Measurements from ENCODE around the gene DDX52.
A peak's percentile ranks its signal among the peaks of the same experiment; 100 is the strongest.
"Not testable (repeated sequence)": the region's sequence is repeated elsewhere in the genome, so short reads cannot be mapped to it uniquely, and the experiment has no call there.

Gene DDX52, protein sequence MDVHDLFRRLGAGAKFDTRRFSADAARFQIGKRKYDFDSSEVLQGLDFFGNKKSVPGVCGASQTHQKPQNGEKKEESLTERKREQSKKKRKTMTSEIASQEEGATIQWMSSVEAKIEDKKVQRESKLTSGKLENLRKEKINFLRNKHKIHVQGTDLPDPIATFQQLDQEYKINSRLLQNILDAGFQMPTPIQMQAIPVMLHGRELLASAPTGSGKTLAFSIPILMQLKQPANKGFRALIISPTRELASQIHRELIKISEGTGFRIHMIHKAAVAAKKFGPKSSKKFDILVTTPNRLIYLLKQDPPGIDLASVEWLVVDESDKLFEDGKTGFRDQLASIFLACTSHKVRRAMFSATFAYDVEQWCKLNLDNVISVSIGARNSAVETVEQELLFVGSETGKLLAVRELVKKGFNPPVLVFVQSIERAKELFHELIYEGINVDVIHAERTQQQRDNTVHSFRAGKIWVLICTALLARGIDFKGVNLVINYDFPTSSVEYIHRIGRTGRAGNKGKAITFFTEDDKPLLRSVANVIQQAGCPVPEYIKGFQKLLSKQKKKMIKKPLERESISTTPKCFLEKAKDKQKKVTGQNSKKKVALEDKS

DNA sequence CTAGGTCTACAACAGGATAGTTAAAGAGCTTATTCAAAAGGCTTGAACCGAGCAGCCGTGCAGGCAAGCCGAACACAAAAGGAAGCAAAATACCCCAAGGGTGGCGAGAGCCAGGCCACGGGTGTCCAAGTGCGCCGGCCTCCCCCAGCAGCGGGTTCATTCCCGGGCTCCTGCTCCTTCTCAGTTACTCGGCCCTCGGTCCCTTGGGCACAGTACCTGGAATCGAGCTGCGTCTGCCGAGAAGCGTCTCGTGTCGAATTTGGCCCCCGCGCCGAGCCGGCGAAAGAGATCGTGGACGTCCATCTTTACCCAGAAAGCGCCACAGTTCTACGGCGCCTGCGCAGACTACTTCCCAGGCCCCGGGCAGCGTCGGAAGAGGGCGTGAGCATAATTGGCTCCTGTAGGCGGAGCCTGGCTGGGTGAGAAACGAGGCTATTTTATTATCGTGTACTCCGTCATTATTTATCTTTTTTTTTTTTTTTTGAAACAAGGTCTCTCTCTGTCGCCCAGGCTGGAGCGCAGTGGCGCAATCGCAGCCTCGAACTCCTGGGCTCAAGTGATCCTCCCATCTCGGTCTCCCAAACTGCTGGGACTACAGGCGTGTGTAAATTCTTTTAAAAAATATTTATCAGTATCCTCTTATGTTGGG is at the start of gene DDX52:
TSS of gene DDX52 (minus strand) at position 329 of the 649 bp plus-strand sequence. CDS start at position 303, 26 bp downstream.
- peak; percentile 74 for DNase-seq

DNA sequence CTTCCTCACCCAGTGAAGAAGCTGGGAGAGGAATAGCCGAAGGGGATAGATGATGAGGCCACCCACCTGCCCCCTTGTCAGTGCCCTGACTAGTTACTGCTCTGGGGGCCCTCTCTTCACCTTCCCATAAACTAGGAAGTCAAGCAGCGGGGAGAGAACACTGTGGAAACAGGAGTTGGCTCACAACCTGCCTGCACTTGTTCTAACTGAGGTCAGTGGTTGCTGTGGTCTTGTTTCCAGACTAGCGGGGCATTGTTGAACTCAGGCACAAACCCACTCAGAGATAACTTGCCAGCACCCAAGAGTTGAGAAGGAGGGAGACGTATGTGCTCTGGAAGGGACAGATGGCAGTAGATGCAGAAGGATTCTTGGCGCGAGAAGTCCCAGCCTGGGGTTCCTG is 48.6 kb upstream of the DDX52 start:
- DNase-seq, result no peak

- no peak for DNase-seq
These were observed 46.1 kb upstream of the DDX52 start for GRCh38 chr17:37689317-37689716.

GRCh38 chr17:37683454-37683984 is 40.3 kb upstream of the DDX52 start:
- DNase-seq, result no peak

DNA sequence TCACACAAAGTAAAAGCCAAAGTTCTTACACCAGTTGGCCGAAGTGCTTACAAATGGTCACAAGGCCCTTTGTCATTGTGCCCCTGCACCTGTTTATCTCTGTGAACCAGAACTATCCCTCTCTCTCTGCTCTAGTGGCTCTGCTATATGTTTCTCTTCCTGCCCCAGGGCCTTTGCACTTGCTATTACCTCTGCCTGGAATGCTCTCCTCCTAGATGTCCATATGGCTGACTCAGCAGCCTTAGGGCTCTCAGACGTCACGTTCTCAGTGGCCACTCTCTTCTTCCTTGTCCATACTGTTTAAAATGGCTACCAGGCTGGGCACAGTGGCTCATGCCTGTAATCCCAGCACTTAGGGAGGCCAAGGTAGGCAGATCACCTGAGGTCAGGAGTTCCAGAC is 38.8 kb upstream of the DDX52 start:
- DNase-seq, result no peak

DNA sequence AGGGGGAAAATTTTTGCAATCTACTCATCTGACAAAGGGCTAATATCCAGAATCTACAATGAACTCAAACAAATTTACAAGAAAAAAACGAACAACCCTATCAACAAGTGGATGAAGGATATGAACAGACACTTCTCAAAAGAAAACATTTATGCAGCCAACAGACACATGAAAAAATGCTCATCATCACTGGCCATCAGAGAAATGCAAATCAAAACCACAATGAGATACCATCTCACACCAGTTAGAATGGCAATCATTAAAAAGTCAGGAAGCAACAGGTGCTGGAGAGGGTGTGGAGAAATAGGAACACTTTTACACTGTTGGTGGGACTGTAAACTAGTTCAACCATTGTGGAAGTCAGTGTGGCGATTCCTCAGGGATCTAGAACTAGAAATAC is 36.7 kb upstream of the DDX52 start:
- not testable (repeated sequence) for DNase-seq

- no peak for DNase-seq
These were observed 34.8 kb upstream of the DDX52 start for GRCh38 chr17:37678036-37678435.

- DNase-seq, result no peak
These were observed 33.8 kb upstream of the DDX52 start for GRCh38 chr17:37677021-37677420.

- no peak for DNase-seq
These were observed 33.1 kb upstream of the DDX52 start for GRCh38 chr17:37676115-37676925.

- DNase-seq, result no peak
These were observed 31.3 kb upstream of the DDX52 start for GRCh38 chr17:37674511-37674910.

DNA sequence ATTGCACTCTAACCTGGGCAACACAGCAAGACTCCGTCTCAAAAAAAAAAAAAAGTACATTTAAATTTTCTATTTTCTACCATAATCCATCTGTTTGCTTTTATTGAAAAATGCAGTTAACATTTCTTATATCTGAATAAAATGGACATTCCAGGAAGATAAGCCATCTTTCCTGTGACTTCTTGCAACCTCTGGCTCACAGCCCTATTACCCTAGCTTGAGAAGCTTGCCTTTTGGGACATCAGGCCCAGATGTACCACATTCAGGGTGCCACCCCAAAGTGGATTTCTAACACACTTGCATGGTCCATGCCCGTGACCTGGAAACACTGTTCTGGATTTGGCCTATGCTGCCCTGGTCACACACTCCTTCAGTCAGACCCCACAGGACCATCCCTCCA is 30.1 kb upstream of the DDX52 start:
- DNase-seq, result no peak

DNA sequence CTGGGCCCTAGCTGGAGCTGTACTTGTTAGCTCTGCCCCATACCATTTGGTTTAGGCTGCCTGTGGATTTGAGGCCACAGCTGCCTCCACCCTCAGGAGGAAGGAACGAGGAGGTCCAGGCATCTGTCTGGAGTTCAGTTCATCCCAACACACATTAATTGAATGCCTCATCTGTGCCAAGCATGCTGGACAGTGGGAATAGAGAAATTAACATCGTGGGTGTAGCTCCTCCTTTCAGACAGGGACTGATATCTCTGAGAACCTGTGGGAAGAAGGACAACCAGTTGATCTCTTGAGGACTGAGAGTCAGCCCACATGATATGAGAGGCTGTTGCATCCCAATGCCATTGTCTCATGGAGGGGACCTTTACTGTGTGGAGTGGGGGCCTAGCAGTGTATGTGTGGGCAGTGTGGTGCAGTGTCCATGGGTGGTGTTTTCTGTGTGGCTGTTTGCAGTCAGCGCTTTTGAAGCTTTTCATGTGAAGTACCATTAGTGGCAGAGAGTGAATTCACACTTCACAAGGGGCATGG is 29.4 kb upstream of the DDX52 start:
- no peak for DNase-seq

DNA sequence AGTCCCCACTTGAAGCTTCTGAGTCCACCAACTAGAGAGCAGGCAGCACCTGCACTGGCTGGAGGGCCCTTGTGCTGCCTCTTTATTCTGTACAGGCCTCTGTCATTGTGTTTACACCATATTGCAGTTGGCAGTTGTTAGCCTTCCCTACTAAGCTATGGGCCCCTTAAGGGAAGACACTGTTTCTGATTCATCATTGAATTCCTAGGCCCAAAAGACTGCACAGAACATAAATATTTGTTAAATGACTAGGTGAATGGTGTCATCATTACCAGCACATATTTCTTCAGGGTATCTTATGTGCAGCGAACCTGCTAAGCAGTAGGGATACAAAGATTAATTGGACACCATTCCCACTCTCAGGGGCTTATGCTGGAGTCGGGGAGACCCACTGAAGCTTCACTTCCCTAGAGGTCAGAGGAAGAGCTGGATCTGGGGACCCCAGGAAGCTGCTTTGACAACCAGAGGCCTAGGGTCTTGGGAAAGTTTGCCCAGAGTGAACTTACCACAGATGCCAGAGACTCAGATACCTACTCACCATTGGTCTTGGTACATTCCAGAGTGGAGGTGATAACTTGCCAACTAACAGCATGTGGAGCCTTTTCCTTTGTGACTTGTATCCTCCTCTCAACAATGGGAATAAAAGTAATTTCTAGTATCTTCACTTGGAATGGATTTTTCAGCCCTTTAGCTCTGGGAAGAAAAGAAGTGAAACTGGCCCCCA is 28.7 kb upstream of the DDX52 start:
- peak; percentile 78 for DNase-seq

GRCh38 chr17:37671028-37671823 is 28.0 kb upstream of the DDX52 start:
- DNase-seq, result peak; percentile 78

GRCh38 chr17:37667039-37667438 is 23.8 kb upstream of the DDX52 start:
- no peak for DNase-seq

- no peak for DNase-seq
These were observed 21.0 kb upstream of the DDX52 start for GRCh38 chr17:37664214-37664613.

DNA sequence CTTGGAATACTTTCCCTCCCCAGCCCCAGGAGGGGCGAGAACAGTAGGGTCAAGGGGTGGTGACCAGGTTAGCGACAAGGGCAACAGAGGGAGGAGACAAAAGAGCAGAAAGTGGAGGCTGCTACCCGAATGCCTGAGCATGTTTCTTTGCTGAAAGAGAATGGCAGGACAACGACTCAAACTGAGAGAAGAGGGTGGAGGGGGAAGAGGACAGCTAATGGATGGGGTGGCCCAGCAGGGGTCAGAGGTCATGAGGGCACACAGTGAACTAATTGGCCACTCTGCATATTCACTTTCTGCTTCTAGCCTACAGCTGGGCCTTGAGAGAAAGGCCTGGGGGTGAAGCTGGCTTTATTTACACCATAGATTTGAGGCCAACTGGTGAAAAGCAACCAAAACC is 19.1 kb upstream of the DDX52 start:
- DNase-seq, result no peak

- no peak for DNase-seq
These were observed 18.3 kb upstream of the DDX52 start for GRCh38 chr17:37661400-37662014.

- DNase-seq, result no peak
These were observed 16.7 kb upstream of the DDX52 start for GRCh38 chr17:37659925-37660324.

DNA sequence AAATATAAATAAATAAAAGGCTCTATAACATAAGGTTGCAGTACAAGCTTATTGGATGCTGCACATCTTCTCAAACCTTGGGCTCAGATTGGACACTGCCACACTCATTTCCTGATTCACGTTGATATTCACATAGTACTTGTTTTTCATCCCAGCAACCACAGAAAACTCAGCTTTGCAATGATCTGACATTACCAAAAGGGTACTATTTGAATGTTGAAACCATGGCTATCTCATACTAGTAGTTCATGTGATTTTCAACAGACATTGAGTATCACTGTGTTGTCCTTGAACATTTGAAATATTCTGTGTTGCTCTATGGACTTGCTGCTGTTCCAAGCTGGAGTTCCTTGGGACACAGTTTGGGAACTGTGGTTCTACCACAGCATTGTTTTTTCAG is 14.0 kb upstream of the DDX52 start:
- DNase-seq, result no peak

- DNase-seq, result no peak
These were observed 8.6 kb upstream of the DDX52 start for GRCh38 chr17:37651849-37652248.
